ENCODE data around the gene FKBP14. TPM values are rescaled to one million over a fixed set of nuclear protein-coding genes. Genes with fewer than 3 reads are reported as not detected.

The FKBP14 gene
- total RNA-seq, 3 donors from 2014 or later (not counting 1 experiment from before 2014, with no cell fraction given): 11.1 to 13.4 (median 11.9) TPM

DNA sequence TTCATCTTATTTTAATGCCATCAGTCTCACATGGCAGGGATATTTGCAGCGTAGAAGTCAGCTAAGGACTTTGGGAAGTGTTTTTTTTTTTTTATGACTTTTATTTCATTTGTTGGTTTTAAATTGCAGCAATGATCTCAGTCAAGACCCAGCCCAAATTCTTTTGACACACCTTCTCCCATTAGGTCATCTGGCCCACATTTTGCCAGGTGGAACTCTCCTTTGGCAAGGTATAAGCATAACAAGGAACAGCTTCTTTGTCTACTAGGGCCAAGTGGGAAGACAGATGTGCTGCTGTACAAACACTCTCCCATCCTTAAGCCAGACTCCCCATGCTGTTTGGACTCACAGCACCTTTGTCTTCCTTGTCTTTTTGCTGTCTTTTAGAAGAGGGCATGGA lies 43.5 kb upstream of the FKBP14 start:
- ATAC-seq: no peak
- TF ChIP-seq, protein P1, sequence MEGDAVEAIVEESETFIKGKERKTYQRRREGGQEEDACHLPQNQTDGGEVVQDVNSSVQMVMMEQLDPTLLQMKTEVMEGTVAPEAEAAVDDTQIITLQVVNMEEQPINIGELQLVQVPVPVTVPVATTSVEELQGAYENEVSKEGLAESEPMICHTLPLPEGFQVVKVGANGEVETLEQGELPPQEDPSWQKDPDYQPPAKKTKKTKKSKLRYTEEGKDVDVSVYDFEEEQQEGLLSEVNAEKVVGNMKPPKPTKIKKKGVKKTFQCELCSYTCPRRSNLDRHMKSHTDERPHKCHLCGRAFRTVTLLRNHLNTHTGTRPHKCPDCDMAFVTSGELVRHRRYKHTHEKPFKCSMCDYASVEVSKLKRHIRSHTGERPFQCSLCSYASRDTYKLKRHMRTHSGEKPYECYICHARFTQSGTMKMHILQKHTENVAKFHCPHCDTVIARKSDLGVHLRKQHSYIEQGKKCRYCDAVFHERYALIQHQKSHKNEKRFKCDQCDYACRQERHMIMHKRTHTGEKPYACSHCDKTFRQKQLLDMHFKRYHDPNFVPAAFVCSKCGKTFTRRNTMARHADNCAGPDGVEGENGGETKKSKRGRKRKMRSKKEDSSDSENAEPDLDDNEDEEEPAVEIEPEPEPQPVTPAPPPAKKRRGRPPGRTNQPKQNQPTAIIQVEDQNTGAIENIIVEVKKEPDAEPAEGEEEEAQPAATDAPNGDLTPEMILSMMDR (IDR thresholded peaks at IDR 0.05): no peak
- no peaks in the 10 kb centered on the region for H3K4me1 Mint-ChIP-seq
- Histone ChIP-seq H3K27ac (ENCODE audit: low read length) (no peak overlapping the region), H3K4me1 (ENCODE audit: control insufficient read depth, insufficient read depth, low read length) (no peaks in the 10 kb centered on the region), H3K27me3 (ENCODE audit: control insufficient read depth, insufficient read depth, low read length) (no peaks in the 10 kb centered on the region), H3K9me3 (ENCODE audit: control insufficient read depth, insufficient read depth, low read length) (no peaks in the 10 kb centered on the region), H3K4me3 (ENCODE audit: low read length) (no peak overlapping the region), H3K36me3 (ENCODE audit: control insufficient read depth, insufficient read depth, low read length) (no peaks in the 10 kb centered on the region)
- no CpG with 5 or more reads among the region's 1 CpG for WGBS (ENCODE audit: insufficient coverage)
- H3K27me3 Mint-ChIP-seq (ENCODE audit: low read depth in 2 of 2): no peaks in the 10 kb centered on the region
- H3K36me3 Mint-ChIP-seq: no peaks in the 10 kb centered on the region
- no peak for DNase-seq
- H3K9me3 Mint-ChIP-seq: no peaks in the 10 kb centered on the region
- intact Hi-C loops (cut with micrococcal nuclease): no loop called here
- no peak overlapping the region for H3K27ac Mint-ChIP-seq
- H3K4me3 Mint-ChIP-seq: no peak overlapping the region

DNA sequence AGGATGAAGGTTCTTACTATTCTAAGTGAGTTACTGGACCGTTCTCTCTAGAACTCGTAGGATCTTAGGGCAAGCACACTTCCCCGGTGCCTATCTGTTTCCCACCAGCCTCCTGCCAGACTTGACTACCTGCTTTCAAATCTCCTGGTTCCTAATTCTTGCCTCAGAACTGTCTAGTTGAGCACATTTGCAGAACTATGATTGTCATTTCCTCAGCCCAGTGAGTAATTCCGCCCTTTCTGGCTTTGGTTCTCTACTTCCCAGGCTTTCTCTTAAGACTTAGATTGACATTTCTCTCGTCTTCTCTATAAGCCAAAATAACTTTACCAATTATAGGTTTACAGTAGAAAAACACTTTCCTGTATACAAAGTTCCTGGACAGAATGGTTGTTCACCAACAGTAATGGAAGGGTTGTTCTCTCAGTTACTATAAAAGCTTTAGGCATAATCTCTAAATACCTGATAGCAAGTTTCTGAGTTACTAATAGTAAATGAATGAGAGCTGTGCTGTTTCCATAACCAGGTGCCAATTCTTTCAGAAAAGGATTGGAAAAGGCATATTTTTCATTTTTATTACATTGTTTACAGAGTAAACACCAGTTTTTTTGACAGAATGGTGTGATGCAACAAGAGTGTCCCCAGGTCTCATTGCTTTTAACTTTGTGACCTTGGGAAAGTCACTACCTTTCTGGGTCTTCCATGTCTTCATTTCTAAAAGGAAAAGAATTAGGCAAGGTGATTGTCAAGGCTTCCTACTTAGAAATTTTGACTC lies 42.8 kb upstream of the FKBP14 start:
- Mint-ChIP-seq H3K27me3 (ENCODE audit: low read depth in 2 of 2) (no peaks in the 10 kb centered on the region), H3K9me3 (no peaks in the 10 kb centered on the region), H3K4me3 (no peak overlapping the region), H3K27ac (no peak overlapping the region), H3K36me3 (no peaks in the 10 kb centered on the region), H3K4me1 (no peaks in the 10 kb centered on the region)
- H3K4me3 ChIP-seq (ENCODE audit: low read length): no peak overlapping the region
- H3K27ac ChIP-seq (ENCODE audit: low read length): no peak overlapping the region
- TF ChIP-seq, protein P1 (IDR thresholded peaks at IDR 0.05): no peak
- no peaks in the 10 kb centered on the region for H3K27me3 ChIP-seq (ENCODE audit: control insufficient read depth, insufficient read depth, low read length)
- DNase-seq (no peak), ATAC-seq (no peak)
- WGBS (ENCODE audit: insufficient coverage): 96% methylated on average over 5 of the region's 5 CpGs
- no peaks in the 10 kb centered on the region for H3K9me3 ChIP-seq (ENCODE audit: control insufficient read depth, insufficient read depth, low read length)
- no peaks in the 10 kb centered on the region for H3K36me3 ChIP-seq (ENCODE audit: control insufficient read depth, insufficient read depth, low read length)
- H3K4me1 ChIP-seq (ENCODE audit: control insufficient read depth, insufficient read depth, low read length): no peaks in the 10 kb centered on the region
- intact Hi-C loops (cut with micrococcal nuclease): loop anchor here (10.0 kb wide), 1 partner anchor 114 kb away; no protein-coding TSS in a partner anchor

DNA sequence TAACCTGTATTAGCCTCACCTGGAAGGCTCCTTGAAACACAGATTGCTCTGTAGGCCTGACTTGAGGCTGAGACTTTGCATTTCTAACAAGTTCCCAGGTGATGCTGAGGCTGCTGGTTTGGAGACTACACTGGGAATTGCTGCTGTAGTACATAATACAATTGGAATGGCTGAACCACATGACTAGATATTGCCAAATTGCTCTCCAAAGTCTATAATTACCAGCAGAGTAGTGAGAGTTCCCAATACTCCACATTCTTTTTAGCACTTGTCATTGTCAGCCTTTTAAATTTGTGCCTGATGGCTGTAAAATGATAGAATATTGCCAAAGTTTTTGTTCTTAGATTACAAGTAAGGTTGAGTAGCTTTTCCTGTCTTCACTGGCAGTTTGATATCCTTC lies 41.6 kb upstream of the FKBP14 start:
- ATAC-seq (no peak), DNase-seq (no peak)
- intact Hi-C loops (cut with micrococcal nuclease): loop anchor here (10.0 kb wide), 1 partner anchor 113 kb away; no protein-coding TSS in a partner anchor
- TF ChIP-seq, protein P1 (IDR thresholded peaks at IDR 0.05): no peak
- no peaks in the 10 kb centered on the region for H3K36me3 Mint-ChIP-seq
- Histone ChIP-seq H3K4me1 (ENCODE audit: control insufficient read depth, insufficient read depth, low read length) (no peaks in the 10 kb centered on the region), H3K4me3 (ENCODE audit: low read length) (no peak overlapping the region), H3K27ac (ENCODE audit: low read length) (no peak overlapping the region), H3K36me3 (ENCODE audit: control insufficient read depth, insufficient read depth, low read length) (peaks cover 2% of the 10 kb centered on the region), H3K9me3 (ENCODE audit: control insufficient read depth, insufficient read depth, low read length) (no peaks in the 10 kb centered on the region), H3K27me3 (ENCODE audit: control insufficient read depth, insufficient read depth, low read length) (no peaks in the 10 kb centered on the region)
- no peak overlapping the region for H3K4me3 Mint-ChIP-seq
- H3K27me3 Mint-ChIP-seq (ENCODE audit: low read depth in 2 of 2): no peaks in the 10 kb centered on the region
- H3K27ac Mint-ChIP-seq: no peak overlapping the region
- H3K4me1 Mint-ChIP-seq: no peaks in the 10 kb centered on the region
- no peaks in the 10 kb centered on the region for H3K9me3 Mint-ChIP-seq

DNA sequence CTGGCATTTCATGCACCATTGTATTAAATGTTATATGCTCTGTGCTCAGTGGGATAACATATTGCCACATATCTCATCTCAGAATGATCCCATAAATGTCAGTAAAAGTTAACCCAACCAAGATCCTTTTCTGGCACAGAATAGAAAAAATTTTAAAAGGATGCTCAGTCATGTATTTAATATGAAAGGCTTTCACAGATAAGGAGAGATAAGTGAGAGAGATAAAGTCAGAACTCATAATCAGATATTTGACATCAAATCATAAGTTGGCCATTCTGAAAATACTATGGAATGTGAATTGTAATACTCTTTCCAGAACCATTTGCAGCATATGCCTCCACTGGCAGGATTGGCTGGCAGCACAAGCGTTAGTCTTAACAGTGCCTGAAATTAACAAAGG lies 40.2 kb upstream of the FKBP14 start:
- Histone ChIP-seq H3K9me3 (ENCODE audit: control insufficient read depth, insufficient read depth, low read length) (no peaks in the 10 kb centered on the region), H3K36me3 (ENCODE audit: control insufficient read depth, insufficient read depth, low read length) (peaks cover 4% of the 10 kb centered on the region), H3K4me1 (ENCODE audit: control insufficient read depth, insufficient read depth, low read length) (no peaks in the 10 kb centered on the region), H3K27ac (ENCODE audit: low read length) (no peak overlapping the region), H3K4me3 (ENCODE audit: low read length) (no peak overlapping the region), H3K27me3 (ENCODE audit: control insufficient read depth, insufficient read depth, low read length) (no peaks in the 10 kb centered on the region)
- ATAC-seq: no peak
- Mint-ChIP-seq H3K4me3 (no peak overlapping the region), H3K27me3 (ENCODE audit: low read depth in 2 of 2) (no peaks in the 10 kb centered on the region), H3K27ac (no peak overlapping the region), H3K36me3 (no peaks in the 10 kb centered on the region), H3K9me3 (no peaks in the 10 kb centered on the region), H3K4me1 (peaks cover 0 to 7% of the 10 kb centered on the region in 2 donors)
- intact Hi-C loops (cut with micrococcal nuclease): loop anchor here (10.0 kb wide), 1 partner anchor 112 kb away; no protein-coding TSS in a partner anchor
- TF ChIP-seq, protein P1 (IDR thresholded peaks at IDR 0.05): no peak
- 94% methylated on average over 1 of the region's 1 CpG for WGBS (ENCODE audit: insufficient coverage)
- DNase-seq: no peak

All from natural killer cell (primary cell).